WERI-Rb-1 (cell line): ENCODE data around the gene TBL1Y.

Experiments
- DNase-seq: peaks from one replicate; pipeline ENCODE4 v3.0.0-alpha.2; 2020
- H3K27ac ChIP-seq: fragments of 250-450 bp; sonication (Bioruptor Pico); 2 replicates; pipeline ENCODE4 v1.5.1; 2020; ENCODE audit warnings: mild to moderate bottlenecking, moderate library complexity
- H3K27me3 ChIP-seq: fragments of 250-450 bp; sonication (Bioruptor Pico); 2 replicates; pipeline ENCODE4 v1.5.1; 2021; ENCODE audit warnings: mild to moderate bottlenecking, low read depth, moderate library complexity; ENCODE audit not compliant: insufficient read depth, severe bottlenecking
- H3K36me3 ChIP-seq: fragments of 250-450 bp; sonication (Bioruptor Pico); 2 replicates; pipeline ENCODE4 v1.5.1; 2020; ENCODE audit warnings: mild to moderate bottlenecking, moderate library complexity
- H3K4me3 ChIP-seq: 2 replicates; pipeline ENCODE4 v1.5.1; 2011; ENCODE audit warnings: low read depth, mild to moderate bottlenecking, control low read depth, low read length
- H3K9me3 ChIP-seq: fragments of 250-450 bp; sonication (Bioruptor Pico); 2 replicates; pipeline ENCODE4 v1.5.1; 2021; ENCODE audit warnings: mild to moderate bottlenecking, moderate library complexity; ENCODE audit not compliant: severe bottlenecking
- CTCF ChIP-seq: IDR thresholded peaks from 2 replicates; pipeline ENCODE4 v1.5.1; 2011; ENCODE audit warnings: low read depth, mild to moderate bottlenecking, control low read depth, inconsistent platforms, low read length

TBL1Y gene

DNA sequence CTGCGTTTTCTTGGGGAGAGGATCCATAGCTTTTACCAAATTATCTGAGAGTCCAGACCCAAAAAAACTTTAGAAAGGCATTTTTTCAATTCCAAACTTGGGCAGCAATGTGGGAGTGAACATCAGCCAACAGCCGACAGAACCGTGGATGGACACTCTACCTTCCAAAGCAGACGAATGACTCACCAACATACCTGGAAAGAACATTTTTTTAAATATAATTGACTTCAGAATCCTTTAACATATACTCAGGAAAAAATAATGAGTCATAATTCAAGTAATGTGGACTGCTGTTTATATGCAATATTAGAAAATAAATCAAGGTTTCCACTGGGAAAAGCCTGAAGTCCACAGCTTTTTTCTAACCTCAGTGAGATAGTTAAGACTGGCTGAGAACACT, 211.7 kb downstream of the TBL1Y start:
- no peak overlapping the region for H3K27ac ChIP-seq

GRCh38 chrY:7125136-7126056, 214.9 kb downstream of the TBL1Y start:
- Histone ChIP-seq H3K27ac (no peak overlapping the region), H3K9me3 (no peaks in the 10 kb centered on the region), H3K4me3 (no peak overlapping the region), H3K36me3 (no peaks in the 10 kb centered on the region), H3K27me3 (no peaks in the 10 kb centered on the region)
- no peak for DNase-seq
- no peak for TF ChIP-seq CTCF

More for the DNA sequence above, 211.7 kb downstream of the TBL1Y start:
- DNase-seq: no peak
- no peaks in the 10 kb centered on the region for H3K36me3 ChIP-seq
- no peak overlapping the region for H3K4me3 ChIP-seq
- no peak for TF ChIP-seq CTCF
- H3K27me3 ChIP-seq: no peaks in the 10 kb centered on the region
- H3K9me3 ChIP-seq: no peaks in the 10 kb centered on the region

DNA sequence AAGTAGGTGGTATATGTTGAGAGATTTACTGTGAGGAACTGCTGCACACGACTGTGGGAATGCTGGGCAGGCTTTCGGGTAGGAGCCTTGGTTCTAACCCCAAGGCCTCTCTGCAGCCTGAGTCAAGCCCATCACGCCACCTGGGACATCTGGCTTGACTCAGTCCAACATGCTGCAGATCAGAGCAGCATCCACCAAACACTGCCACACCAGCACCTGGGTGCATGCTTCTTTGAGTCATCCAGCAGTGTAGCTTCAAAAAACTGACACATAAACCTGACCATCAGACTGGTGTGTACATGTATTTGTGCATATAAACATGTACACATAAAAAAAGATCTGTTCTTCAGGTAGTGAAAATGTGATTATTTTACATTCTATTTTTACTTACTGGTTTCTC, 217.7 kb downstream of the TBL1Y start:
- H3K27me3 ChIP-seq: no peaks in the 10 kb centered on the region
- TF ChIP-seq CTCF: no peak
- H3K27ac ChIP-seq: no peak overlapping the region
- H3K4me3 ChIP-seq: no peak overlapping the region
- no peaks in the 10 kb centered on the region for H3K9me3 ChIP-seq
- H3K36me3 ChIP-seq: no peaks in the 10 kb centered on the region
- DNase-seq: no peak
